Activated CD4-positive, alpha-beta T cell treated with anti-CD3 and anti-CD28 coated beads, Interleukin-2, amount 10 ng/mL, durations not matched to agents 24 days and 14 days (primary cell): ENCODE measurements around the gene ALG8. TPM values are rescaled to one million over a fixed set of nuclear protein-coding genes. Genes with fewer than 3 reads are reported as not detected.
"Not testable (repeated sequence)": the region's sequence is repeated elsewhere in the genome, so short reads cannot be mapped to it uniquely, and the experiment has no call there.

Source experiments
- DNase-seq: peaks from one replicate; pipeline ENCODE4 v3.0.0; 2022
- H3K27ac Mint-ChIP-seq: one replicate; pipeline ENCODE4 v1.8.0; 2022; ENCODE audit warnings: mild to moderate bottlenecking, mixed read lengths
- H3K27me3 Mint-ChIP-seq: one replicate; pipeline ENCODE4 v1.8.0; 2022; ENCODE audit warnings: mixed read lengths
- H3K36me3 Mint-ChIP-seq: one replicate; pipeline ENCODE4 v1.8.0; 2022; ENCODE audit warnings: low read depth, mild to moderate bottlenecking, mixed read lengths
- H3K4me1 Mint-ChIP-seq: one replicate; pipeline ENCODE4 v1.8.0; 2021; ENCODE audit warnings: mixed read lengths
- H3K4me3 Mint-ChIP-seq: one replicate; pipeline ENCODE4 v1.8.0; 2022; ENCODE audit warnings: mild to moderate bottlenecking, moderate library complexity, mixed read lengths
- H3K9me3 Mint-ChIP-seq: one replicate; pipeline ENCODE4 v1.8.0; 2021; ENCODE audit warnings: mixed read lengths
- intact Hi-C: fragments of 100-400 bp; cut with micrococcal nuclease; formaldehyde crosslinking; loops from one replicate; pipeline ENCODE4 v1.15.1; 2023
- total RNA-seq: library from RNA; stranded (reverse); gene quantifications from 2 replicates; pipeline ENCODE4 v1.2.3, GENCODE V29; 2022

The ALG8 gene
- total RNA-seq, 1 donor from 2014 or later, result 61.7 TPM

- DNase-seq, result peak; percentile 92
- Mint-ChIP-seq H3K27ac (peak within 1 kb of the TSS; percentile 91), H3K4me3 (peak within 1 kb of the TSS; percentile 94), H3K9me3 (peaks cover 15% of the 10 kb centered on the region), H3K36me3 (peaks cover 21% of the 10 kb centered on the region), H3K27me3 (peaks cover 2% of the 10 kb centered on the region), H3K4me1 (peaks cover 51% of the 10 kb centered on the region)
- intact Hi-C loops, result loop anchor here (1.0 to 2.0 kb wide), 5 partner anchors 15 to 338 kb away; partner anchors contain the start of genes ALG8, GAB2, KCTD21 and USP35
Observed at GRCh38 chr11:78079232-78080083, 60.0 kb downstream of the ALG8 start, which contains the start of gene NDUFC2. TSS of gene NDUFC2 (minus strand) at chr11:78079862. CDS start at chr11:78079744, 118 bp downstream.

- intact Hi-C loops, result loop anchor here (1.0 to 2.0 kb wide), 4 partner anchors 30 to 339 kb away; partner anchors contain the start of genes ALG8, GAB2, KCTD21 and USP35
- H3K27me3 Mint-ChIP-seq, result peaks cover 2% of the 10 kb centered on the region
- H3K4me1 Mint-ChIP-seq, result peaks cover 51% of the 10 kb centered on the region
- peak overlapping the region; percentile 91 for H3K27ac Mint-ChIP-seq
- peaks cover 15% of the 10 kb centered on the region for H3K9me3 Mint-ChIP-seq
- peak overlapping the region; percentile 94 for H3K4me3 Mint-ChIP-seq
- peaks cover 25% of the 10 kb centered on the region for H3K36me3 Mint-ChIP-seq
- peak; percentile 56 for DNase-seq
Observed at GRCh38 chr11:78078218-78079167, 60.9 kb downstream of the ALG8 start.

- Mint-ChIP-seq H3K27ac (peak overlapping the region; percentile 7), H3K4me1 (peaks cover 51% of the 10 kb centered on the region), H3K9me3 (peaks cover 15% of the 10 kb centered on the region), H3K36me3 (peaks cover 28% of the 10 kb centered on the region), H3K4me3 (peak overlapping the region; percentile 94)
- intact Hi-C loops, H3K27me3 Mint-ChIP-seq, DNase-seq: not testable (repeated sequence)
Observed at GRCh38 chr11:78077592-78077991, 61.8 kb downstream of the ALG8 start.

- H3K27ac Mint-ChIP-seq, result no peak overlapping the region
- H3K27me3 Mint-ChIP-seq, result peaks cover 2% of the 10 kb centered on the region
- H3K36me3 Mint-ChIP-seq, result peaks cover 32% of the 10 kb centered on the region
- peak overlapping the region; percentile 15 for H3K4me3 Mint-ChIP-seq
- no peak for DNase-seq
- peaks cover 51% of the 10 kb centered on the region for H3K4me1 Mint-ChIP-seq
- intact Hi-C loops, result no loop called here
- H3K9me3 Mint-ChIP-seq, result peaks cover 10% of the 10 kb centered on the region
Observed at GRCh38 chr11:78076733-78077403, 62.6 kb downstream of the ALG8 start.

- Mint-ChIP-seq H3K4me3 (no peak overlapping the region), H3K4me1 (peaks cover 35% of the 10 kb centered on the region), H3K27ac (no peak overlapping the region), H3K9me3 (no peaks in the 10 kb centered on the region), H3K27me3 (no peaks in the 10 kb centered on the region), H3K36me3 (peaks cover 44% of the 10 kb centered on the region)
- intact Hi-C loops, result no loop called here
- DNase-seq, result no peak
Observed at GRCh38 chr11:78074756-78075155, 64.7 kb downstream of the ALG8 start.

GRCh38 chr11:78072455-78072854, 67.0 kb downstream of the ALG8 start:
- Mint-ChIP-seq H3K9me3 (no peaks in the 10 kb centered on the region), H3K36me3 (peaks cover 57% of the 10 kb centered on the region), H3K27me3 (no peaks in the 10 kb centered on the region), H3K4me3 (no peak overlapping the region), H3K27ac (no peak overlapping the region), H3K4me1 (peaks cover 25% of the 10 kb centered on the region)
- no peak for DNase-seq
- intact Hi-C loops, result no loop called here

GRCh38 chr11:78071717-78072116, 67.7 kb downstream of the ALG8 start:
- intact Hi-C loops, result no loop called here
- Mint-ChIP-seq H3K36me3 (peaks cover 59% of the 10 kb centered on the region), H3K9me3 (no peaks in the 10 kb centered on the region), H3K27me3 (no peaks in the 10 kb centered on the region), H3K4me3 (no peak overlapping the region), H3K27ac (no peak overlapping the region), H3K4me1 (peaks cover 22% of the 10 kb centered on the region)
- no peak for DNase-seq

GRCh38 chr11:78070621-78071020, 68.8 kb downstream of the ALG8 start:
- H3K27me3 Mint-ChIP-seq, result no peaks in the 10 kb centered on the region
- intact Hi-C loops, result no loop called here
- H3K4me1 Mint-ChIP-seq, result peaks cover 13% of the 10 kb centered on the region
- H3K36me3 Mint-ChIP-seq, result peaks cover 53% of the 10 kb centered on the region
- no peak overlapping the region for H3K4me3 Mint-ChIP-seq
- H3K9me3 Mint-ChIP-seq, result no peaks in the 10 kb centered on the region
- H3K27ac Mint-ChIP-seq, result no peak overlapping the region
- no peak for DNase-seq

- Mint-ChIP-seq H3K9me3 (no peaks in the 10 kb centered on the region), H3K4me3 (no peak overlapping the region), H3K27me3 (no peaks in the 10 kb centered on the region), H3K36me3 (peaks cover 50% of the 10 kb centered on the region), H3K4me1 (peaks cover 7% of the 10 kb centered on the region), H3K27ac (no peak overlapping the region)
- no peak for DNase-seq
- intact Hi-C loops, result no loop called here
Observed at GRCh38 chr11:78069465-78069864, 70.0 kb downstream of the ALG8 start.

GRCh38 chr11:78067704-78068103, 71.7 kb downstream of the ALG8 start:
- intact Hi-C loops, result no loop called here
- Mint-ChIP-seq H3K4me3 (no peak overlapping the region), H3K27me3 (no peaks in the 10 kb centered on the region), H3K36me3 (peaks cover 44% of the 10 kb centered on the region), H3K4me1 (peaks cover 7% of the 10 kb centered on the region), H3K27ac (no peak overlapping the region), H3K9me3 (no peaks in the 10 kb centered on the region)
- DNase-seq, result no peak

- Mint-ChIP-seq H3K4me1 (peaks cover 2% of the 10 kb centered on the region), H3K27me3 (no peaks in the 10 kb centered on the region)
- no peak for DNase-seq
Observed at GRCh38 chr11:78066471-78066870, 73.0 kb downstream of the ALG8 start.

GRCh38 chr11:78065203-78065602, 74.2 kb downstream of the ALG8 start:
- Mint-ChIP-seq H3K36me3 (peaks cover 28% of the 10 kb centered on the region), H3K4me3 (no peak overlapping the region), H3K4me1 (peaks cover 2% of the 10 kb centered on the region), H3K27me3 (no peaks in the 10 kb centered on the region), H3K27ac (no peak overlapping the region), H3K9me3 (no peaks in the 10 kb centered on the region)
- no peak for DNase-seq
- intact Hi-C loops, result no loop called here

More at GRCh38 chr11:78066471-78066870, 73.0 kb downstream of the ALG8 start:
- peaks cover 36% of the 10 kb centered on the region for H3K36me3 Mint-ChIP-seq
- intact Hi-C loops, result no loop called here
- H3K9me3 Mint-ChIP-seq, result no peaks in the 10 kb centered on the region
- no peak overlapping the region for H3K4me3 Mint-ChIP-seq
- no peak overlapping the region for H3K27ac Mint-ChIP-seq

GRCh38 chr11:78063440-78064181, 75.8 kb downstream of the ALG8 start, which contains the start of gene THRSP:
TSS of gene THRSP (plus strand) at chr11:78063861. CDS start at chr11:78063882, 21 bp downstream.
- no peak within 1 kb of the TSS for H3K4me3 Mint-ChIP-seq
- peaks cover 17% of the 10 kb centered on the region for H3K36me3 Mint-ChIP-seq
- no peaks in the 10 kb centered on the region for H3K9me3 Mint-ChIP-seq
- DNase-seq, result no peak
- intact Hi-C loops, result no loop called here
- no peak within 1 kb of the TSS for H3K27ac Mint-ChIP-seq
- H3K4me1 Mint-ChIP-seq, result peaks cover 2% of the 10 kb centered on the region
- no peaks in the 10 kb centered on the region for H3K27me3 Mint-ChIP-seq
